Calu3 (cell line): ENCODE measurements around the gene NPW. TPM values are rescaled to one million over a fixed set of nuclear protein-coding genes. Genes with fewer than 3 reads are reported as not detected.
A peak's percentile ranks its signal among the peaks of the same experiment; 100 is the strongest.

Source experiments
- BruUV-seq: library from RNA; stranded (reverse); fragments of 400-500 nt; replicated peaks from 2 replicates; lab custom pipeline; 2021; lab: Mats Ljungman, UMichigan
- CTCF ChIA-PET: fragments of 300-600 bp; sonication (Branson Sonifier 250); formaldehyde crosslinking; loops from one replicate; lab custom pipeline; 2022; ENCODE audit warnings: antibody characterized with exemption; lab: Charles Lee
- DNase-seq: peaks from one replicate; pipeline ENCODE4 v3.0.0; 2022
- H3K27ac Mint-ChIP-seq: one replicate; pipeline ENCODE4 v1.8.0; 2022; ENCODE audit warnings: mixed read lengths; ENCODE audit not compliant: unreplicated experiment
- H3K27me3 Mint-ChIP-seq: one replicate; pipeline ENCODE4 v1.8.0; 2022; ENCODE audit warnings: mixed read lengths; ENCODE audit not compliant: unreplicated experiment
- H3K36me3 Mint-ChIP-seq: one replicate; pipeline ENCODE4 v1.8.0; 2022; ENCODE audit warnings: mild to moderate bottlenecking, moderate library complexity, mixed read lengths; ENCODE audit not compliant: insufficient read depth, unreplicated experiment
- H3K4me1 Mint-ChIP-seq: one replicate; pipeline ENCODE4 v1.8.0; 2022; ENCODE audit warnings: mild to moderate bottlenecking, low read depth, mixed read lengths; ENCODE audit not compliant: unreplicated experiment
- H3K4me3 Mint-ChIP-seq: one replicate; pipeline ENCODE4 v1.8.0; 2022; ENCODE audit warnings: mild to moderate bottlenecking, low read depth, moderate library complexity, mixed read lengths; ENCODE audit not compliant: unreplicated experiment
- H3K9me3 Mint-ChIP-seq: one replicate; pipeline ENCODE4 v1.8.0; 2022; ENCODE audit warnings: low read depth, mixed read lengths; ENCODE audit not compliant: unreplicated experiment
- intact Hi-C: fragments of 100-400 bp; cut with micrococcal nuclease; formaldehyde crosslinking; loops from one replicate; pipeline ENCODE4 v1.10.0; 2022; ENCODE audit not compliant: unreplicated experiment
- total RNA-seq: library from RNA; stranded (reverse); gene quantifications from 2 replicates; pipeline ENCODE4 v1.2.3, GENCODE V29; 2022
- TF ChIP-seq, protein P1 (sequence below): fragments of 200-600 bp; IDR thresholded peaks from one replicate; pipeline ENCODE4 v1.8.0; 2022; ENCODE audit warnings: antibody characterized with exemption; ENCODE audit not compliant: unreplicated experiment

The NPW gene
- total RNA-seq, 1 experiment from 2014 or later, result 1.5 TPM

GRCh38 chr16:2025251-2025650, 5.7 kb downstream of the NPW start:
- no TSS peak for BruUV-seq

DNA sequence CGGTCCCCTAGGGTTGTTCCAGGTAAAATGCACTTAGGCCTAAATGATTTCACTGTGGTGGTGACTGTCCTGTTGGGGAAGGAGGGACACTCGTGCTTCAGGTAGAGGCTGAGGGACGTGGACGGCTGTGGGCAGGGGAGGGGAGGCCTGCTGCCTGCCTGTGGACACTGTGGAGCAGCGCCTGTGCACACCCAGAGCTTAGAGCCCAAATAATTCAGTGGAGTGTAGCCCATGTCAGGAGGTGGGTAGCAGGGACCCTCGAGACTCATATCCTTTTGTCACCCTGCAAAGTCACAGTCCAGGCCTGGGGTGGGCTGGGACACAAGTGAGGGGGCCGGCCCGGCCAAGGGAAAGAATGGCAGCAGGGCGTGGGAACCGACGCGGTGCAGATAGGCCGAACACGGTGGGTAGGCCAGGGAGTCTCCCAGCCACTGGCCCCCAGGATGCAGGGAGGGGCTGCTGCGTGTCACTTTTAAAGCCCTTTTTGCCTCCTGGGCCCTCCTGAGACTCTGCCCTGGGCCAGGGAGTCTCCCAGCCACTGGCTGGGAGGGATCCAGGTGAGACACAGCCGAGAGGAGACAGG, 6.4 kb downstream of the NPW start:
- intact Hi-C loops, result no loop called here
- Mint-ChIP-seq H3K9me3 (no peaks in the 10 kb centered on the region), H3K4me3 (peak overlapping the region; percentile 74), H3K27ac (no peak overlapping the region), H3K27me3 (peaks cover 30% of the 10 kb centered on the region), H3K36me3 (peaks cover 46% of the 10 kb centered on the region), H3K4me1 (peaks cover 33% of the 10 kb centered on the region)
- no peak for DNase-seq
- TF ChIP-seq, protein P1, sequence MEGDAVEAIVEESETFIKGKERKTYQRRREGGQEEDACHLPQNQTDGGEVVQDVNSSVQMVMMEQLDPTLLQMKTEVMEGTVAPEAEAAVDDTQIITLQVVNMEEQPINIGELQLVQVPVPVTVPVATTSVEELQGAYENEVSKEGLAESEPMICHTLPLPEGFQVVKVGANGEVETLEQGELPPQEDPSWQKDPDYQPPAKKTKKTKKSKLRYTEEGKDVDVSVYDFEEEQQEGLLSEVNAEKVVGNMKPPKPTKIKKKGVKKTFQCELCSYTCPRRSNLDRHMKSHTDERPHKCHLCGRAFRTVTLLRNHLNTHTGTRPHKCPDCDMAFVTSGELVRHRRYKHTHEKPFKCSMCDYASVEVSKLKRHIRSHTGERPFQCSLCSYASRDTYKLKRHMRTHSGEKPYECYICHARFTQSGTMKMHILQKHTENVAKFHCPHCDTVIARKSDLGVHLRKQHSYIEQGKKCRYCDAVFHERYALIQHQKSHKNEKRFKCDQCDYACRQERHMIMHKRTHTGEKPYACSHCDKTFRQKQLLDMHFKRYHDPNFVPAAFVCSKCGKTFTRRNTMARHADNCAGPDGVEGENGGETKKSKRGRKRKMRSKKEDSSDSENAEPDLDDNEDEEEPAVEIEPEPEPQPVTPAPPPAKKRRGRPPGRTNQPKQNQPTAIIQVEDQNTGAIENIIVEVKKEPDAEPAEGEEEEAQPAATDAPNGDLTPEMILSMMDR, result no peak
- no TSS peak for BruUV-seq
- CTCF ChIA-PET, result interaction anchor here (1.4 kb wide), 1 partner anchor 22 kb away, joined by 5 read pairs; the partner anchor contains the start of genes NTHL1 and TSC2

More at GRCh38 chr16:2025251-2025650, 5.7 kb downstream of the NPW start:
- DNase-seq, result no peak
- intact Hi-C loops, result no loop called here
- Mint-ChIP-seq H3K4me1 (peaks cover 41% of the 10 kb centered on the region), H3K36me3 (peaks cover 46% of the 10 kb centered on the region), H3K4me3 (peak overlapping the region; percentile 74), H3K27ac (no peak overlapping the region), H3K27me3 (peaks cover 37% of the 10 kb centered on the region), H3K9me3 (no peaks in the 10 kb centered on the region)
- TF ChIP-seq, protein P1, result no peak
- CTCF ChIA-PET, result interaction anchor here (1.4 to 1.6 kb wide), 2 partner anchors 22 to 31 kb away, joined by 4 to 5 read pairs; partner anchors contain the start of genes NTHL1 and TSC2

DNA sequence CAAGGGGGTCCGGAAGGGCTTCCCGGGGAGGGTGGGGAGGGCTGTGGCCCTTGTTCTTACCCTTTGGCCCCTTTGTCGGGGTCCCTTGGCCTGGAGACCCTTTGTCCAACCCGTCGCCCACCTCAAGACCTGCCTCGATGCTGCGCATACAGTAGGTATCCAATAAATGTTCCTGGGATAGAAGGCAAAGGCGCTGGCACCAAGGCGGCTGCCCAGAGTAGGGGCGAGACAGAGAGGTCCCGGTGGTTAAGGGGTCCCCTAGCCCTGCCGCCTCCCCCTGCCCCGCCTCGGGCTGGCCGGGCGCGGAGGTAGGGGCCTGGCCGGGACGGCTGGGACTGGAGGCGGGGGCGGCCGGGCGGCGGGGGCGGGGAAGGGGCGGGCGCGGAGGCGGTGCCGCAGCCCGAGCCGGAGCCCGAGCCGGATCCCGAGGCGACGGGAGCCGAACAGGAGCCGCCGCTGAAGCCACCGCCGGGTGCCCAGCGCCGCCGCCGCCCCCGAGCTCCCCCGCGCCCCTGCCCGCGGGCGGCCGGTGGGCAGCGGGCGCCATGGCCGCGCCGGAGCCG, 7.0 kb downstream of the NPW start, which contains the start of gene NHERF2:
TSS of gene NHERF2 (plus strand) at position 442 of the 563 bp plus-strand sequence. CDS start at position 546, 104 bp downstream.
- CTCF ChIA-PET, result interaction anchor here (1.5 to 2.0 kb wide), 2 partner anchors 14 to 20 kb away, joined by 4 to 7 read pairs; no protein-coding TSS in a partner anchor
- no peaks in the 10 kb centered on the region for H3K9me3 Mint-ChIP-seq
- peaks cover 24% of the 10 kb centered on the region for H3K27me3 Mint-ChIP-seq
- peak within 1 kb of the TSS; percentile 74 for H3K4me3 Mint-ChIP-seq
- TF ChIP-seq, protein P1, result no peak
- DNase-seq, result no peak
- H3K27ac Mint-ChIP-seq, result no peak within 1 kb of the TSS
- peaks cover 42% of the 10 kb centered on the region for H3K36me3 Mint-ChIP-seq
- H3K4me1 Mint-ChIP-seq, result peaks cover 33% of the 10 kb centered on the region
- BruUV-seq, result no TSS peak
- intact Hi-C loops, result no loop called here

GRCh38 chr16:2027024-2028010, 7.7 kb downstream of the NPW start:
- Mint-ChIP-seq H3K36me3 (peaks cover 35% of the 10 kb centered on the region), H3K9me3 (no peaks in the 10 kb centered on the region), H3K27me3 (peaks cover 16% of the 10 kb centered on the region), H3K4me3 (peak overlapping the region; percentile 74), H3K4me1 (peaks cover 32% of the 10 kb centered on the region), H3K27ac (no peak overlapping the region)
- intact Hi-C loops, result no loop called here
- CTCF ChIA-PET, result interaction anchor here (1.5 to 2.0 kb wide), 2 partner anchors 14 to 20 kb away, joined by 4 to 7 read pairs; no protein-coding TSS in a partner anchor
- TF ChIP-seq, protein P1, result no peak
- no TSS peak for BruUV-seq
- DNase-seq, result no peak
